Endothelial cell of umbilical vein (primary cell): ENCODE data around the gene ESYT2. TPM values are rescaled to one million over a fixed set of nuclear protein-coding genes. Genes with fewer than 3 reads are reported as not detected.

Experiments used
- BruUV-seq: library from RNA; stranded (reverse); fragments of 400-500 nt; replicated peaks from 2 replicates; lab custom pipeline; 2021; lab: Mats Ljungman, UMichigan
- CTCF ChIA-PET: fragments of 300-600, 350-600 bp; sonication (Branson Sonifier 250); formaldehyde crosslinking; loops from one replicate; lab custom pipeline; 2021; ENCODE audit warnings: antibody characterized with exemption, inconsistent platforms; lab: Charles Lee
- POLR2A ChIA-PET: fragments of 300-600, 350-600 bp; sonication (Branson Sonifier 250); formaldehyde crosslinking; loops from one replicate; lab custom pipeline; 2021; ENCODE audit warnings: antibody characterized with exemption, inconsistent platforms; lab: Charles Lee
- DNase-seq: peaks from one replicate; pipeline ENCODE4 v3.0.0-alpha.2; 2011; ENCODE audit warnings: low read depth, low spot score
- FAIRE-seq: peaks from 2 replicates; lab custom pipeline; 2011; peaks lifted over from hg19 to GRCh38; lab: Jason Lieb, UNC
- H2AFZ ChIP-seq: 2 replicates; pipeline ENCODE4 v1.6.0; 2012; ENCODE audit warnings: low read depth, low read length, control low read depth, inconsistent platforms
- H3K27ac ChIP-seq: 2 replicates; pipeline ENCODE4 v1.5.1; 2011; ENCODE audit warnings: low read depth, mild to moderate bottlenecking, control low read depth, low read length, moderate library complexity; ENCODE audit not compliant: insufficient read depth
- H3K27me3 ChIP-seq, 2 experiments: 2 replicates each; pipeline versions ENCODE4 v1.6.0 to v1.6.1; 2011; ENCODE audit warnings: low read length in 2 of 2, mixed read lengths in 1 of 2; ENCODE audit not compliant: control insufficient read depth in 2 of 2, insufficient read depth in 2 of 2
- H3K36me3 ChIP-seq, 2 experiments: 2 replicates in 1 of 2; 3 replicates in 1 of 2; pipeline ENCODE4 v1.5.1; 2011; ENCODE audit warnings: low read length in 2 of 2, mild to moderate bottlenecking in 1 of 2, moderate library complexity in 1 of 2; ENCODE audit not compliant: control insufficient read depth in 2 of 2, insufficient read depth in 2 of 2; ENCODE audit errors: extremely low read depth in 1 of 2
- H3K4me1 ChIP-seq: 3 replicates; pipeline ENCODE4 v1.5.1; 2011; ENCODE audit warnings: mild to moderate bottlenecking, low read length; ENCODE audit not compliant: control insufficient read depth, insufficient read depth; ENCODE audit errors: extremely low read depth
- H3K4me2 ChIP-seq: 2 replicates; pipeline ENCODE4 v1.6.1; 2011; ENCODE audit warnings: low read length, control low read depth, mixed read lengths; ENCODE audit not compliant: insufficient read depth
- H3K4me3 ChIP-seq, 3 experiments: fragments of 200-600 bp in 1 of 3; sonication (generic), shearing (Covaris generic) in 1 of 3; replicated peaks in 1 of 3; 2 replicates each; pipeline ENCODE4 v1.5.1; 2011 to 2016; ENCODE audit warnings: control low read depth in 3 of 3, low read length in 3 of 3, mild to moderate bottlenecking in 2 of 3, inconsistent platforms in 1 of 3, low read depth in 1 of 3, moderate library complexity in 1 of 3; ENCODE audit not compliant: insufficient read depth in 1 of 3
- H3K79me2 ChIP-seq: 2 replicates; pipeline ENCODE4 v1.6.0; 2012; ENCODE audit warnings: low read length, inconsistent platforms; ENCODE audit not compliant: control insufficient read depth, insufficient read depth
- H3K9ac ChIP-seq: replicated peaks from 2 replicates; pipeline ENCODE3; 2011; ENCODE audit warnings: low read length, control low read depth; ENCODE audit not compliant: insufficient read depth; ENCODE audit errors: extremely low read depth
- H3K9me1 ChIP-seq: replicated peaks from 3 replicates; pipeline ENCODE4 v1.6.0; 2011; ENCODE audit warnings: mild to moderate bottlenecking, low read length; ENCODE audit not compliant: control insufficient read depth, insufficient read depth; ENCODE audit errors: extremely low read depth
- H3K9me3 ChIP-seq: replicated peaks from 2 replicates; pipeline ENCODE4 v1.5.1; 2012; ENCODE audit warnings: low read length, inconsistent platforms; ENCODE audit not compliant: control insufficient read depth, insufficient read depth
- H4K20me1 ChIP-seq: replicated peaks from 2 replicates; pipeline ENCODE3; 2011; ENCODE audit warnings: mild to moderate bottlenecking, low read length; ENCODE audit not compliant: control insufficient read depth, insufficient read depth; ENCODE audit errors: extremely low read depth
- CTCF ChIP-seq, 2 donors: IDR thresholded peaks; 1 replicate in 1 of 2; 2 replicates in 1 of 2; pipeline ENCODE4 v1.5.1; 2011; ENCODE audit warnings: low read length in 2 of 2, mild to moderate bottlenecking in 2 of 2, moderate library complexity in 2 of 2, control low read depth in 1 of 2, inconsistent platforms in 1 of 2, low read depth in 1 of 2; ENCODE audit not compliant: insufficient read depth in 1 of 2; ENCODE audit errors: extremely low read depth in 1 of 2
- EZH2 ChIP-seq: IDR thresholded peaks from 2 replicates; pipeline ENCODE4 v1.6.1; 2012; ENCODE audit warnings: borderline replicate concordance, low read depth, mild to moderate bottlenecking, moderate library complexity, low read length, inconsistent platforms; ENCODE audit not compliant: severe bottlenecking
- FOS ChIP-seq: IDR thresholded peaks from 2 replicates; pipeline ENCODE4 v1.6.1; 2011; ENCODE audit warnings: mild to moderate bottlenecking, low read length, moderate library complexity, borderline replicate concordance; ENCODE audit not compliant: insufficient read depth
- GATA2 ChIP-seq: IDR thresholded peaks from 2 replicates; pipeline ENCODE4 v1.7.0; 2011; ENCODE audit warnings: low read depth, mild to moderate bottlenecking, moderate library complexity, mixed read lengths, low read length; ENCODE audit not compliant: insufficient read length, insufficient read depth
- JUN ChIP-seq: IDR thresholded peaks from 2 replicates; pipeline ENCODE4 v1.6.1; 2011; ENCODE audit warnings: borderline replicate concordance, low read depth; ENCODE audit not compliant: insufficient read length, insufficient read depth
- MAX ChIP-seq: IDR thresholded peaks from 2 replicates; pipeline ENCODE4 v1.6.1; 2011; ENCODE audit not compliant: insufficient read depth, insufficient read length
- MYC ChIP-seq: IDR thresholded peaks from one replicate; pipeline ENCODE4 v1.6.1; 2011; ENCODE audit warnings: mild to moderate bottlenecking, low read depth, low read length
- POLR2A ChIP-seq: IDR thresholded peaks from 2 replicates; pipeline ENCODE4 v1.6.1; 2012; ENCODE audit warnings: low read depth, mild to moderate bottlenecking, control low read depth, low read length
- POLR2AphosphoS5 ChIP-seq: IDR thresholded peaks from 2 replicates; pipeline ENCODE4 v1.6.1; 2012; ENCODE audit warnings: low read depth, mild to moderate bottlenecking, control low read depth, low read length, moderate library complexity; ENCODE audit not compliant: insufficient read depth
- dilution Hi-C: fragments of 300-500 bp; cut with MboI; formaldehyde crosslinking; loops from one replicate; pipeline ENCODE4 v1.15.0; 2019; ENCODE audit warnings: low sequenced_read_pairs; ENCODE audit not compliant: extremely low pct_ligation_motif_present
- intact Hi-C: fragments of 100-400 bp; cut with micrococcal nuclease; formaldehyde crosslinking; loops from one replicate; pipeline ENCODE4 v1.10.0; 2022
- polyA plus RNA-seq, 4 experiments: library from polyadenylated mRNA; depleted of rRNA in 3 of 4; stranded (reverse) in 3 of 4; unstranded in 1 of 4; fragments of >200 nt; gene quantifications; 2 replicates each; pipeline versions ENCODE4 v1.2.1 to v1.2.3, GENCODE V29; 2011 to 2012; ENCODE audit warnings: missing spikeins in 1 of 4
- total RNA-seq: library from RNA; stranded (reverse); gene quantifications from 2 replicates; pipeline ENCODE4 v1.2.3, GENCODE V29; 2021

Gene ESYT2
- total and polyA plus RNA-seq, 2 donors (not counting 3 experiments of a cell fraction or from before 2014, with no cell fraction given), result 18.8 to 46.6 TPM

GRCh38 chr7:158753900-158754299, 75.4 kb downstream of the ESYT2 start:
- H3K36me3 ChIP-seq, result peaks cover 2 to 8% of the 10 kb centered on the region in 2 experiments
- FAIRE-seq, result no peak
- H3K9me1 ChIP-seq, result no peaks in the 10 kb centered on the region
- no peak overlapping the region for H2AFZ ChIP-seq
- no peak overlapping the region for H3K4me3 ChIP-seq
- dilution Hi-C loops (no loop called here), intact Hi-C loops (no loop called here)
- H3K79me2 ChIP-seq, result no peaks in the 10 kb centered on the region
- no peaks in the 10 kb centered on the region for H3K9me3 ChIP-seq
- H4K20me1 ChIP-seq, result no peaks in the 10 kb centered on the region
- CTCF ChIA-PET, result interaction anchor here (1.0 to 1.3 kb wide), 3 partner anchors 14 to 57 kb away, joined by 4 read pairs; no protein-coding TSS in a partner anchor
- no peaks in the 10 kb centered on the region for H3K27me3 ChIP-seq
- no TSS peak for BruUV-seq
- no peak for DNase-seq
- POLR2A ChIA-PET, result no interaction called here
- TF ChIP-seq POLR2A (no peak), MYC (no peak), GATA2 (no peak), JUN (no peak), FOS (no peak), CTCF (IDR thresholded peaks at IDR 0.05; ENCODE audit: extremely low read depth in 1 of 2, insufficient read depth in 1 of 2, low read depth in 1 of 2, low read length in 2 of 2) (no peak), MAX (no peak), POLR2AphosphoS5 (no peak), EZH2 (no peak)
- peaks cover 6% of the 10 kb centered on the region for H3K4me1 ChIP-seq
- H3K4me2 ChIP-seq, result no peak overlapping the region
- H3K27ac ChIP-seq, result no peak overlapping the region
- H3K9ac ChIP-seq, result no peak overlapping the region
